Sigmoid colon (tissue), 7 donors: Measurements from ENCODE around the gene PCGF1. TPM values are rescaled to one million over a fixed set of nuclear protein-coding genes. Genes with fewer than 3 reads are reported as not detected.

Experiments used
- DNase-seq: peaks from one replicate; pipeline ENCODE4 v3.0.0-alpha.2; 2019
- H3K27ac ChIP-seq, 4 donors: fragments of 200-600 bp; sonication (generic); one replicate each; pipeline ENCODE4 v1.5.1; 2016 to 2019; ENCODE audit warnings: mild to moderate bottlenecking in 1 of 4
- H3K27me3 ChIP-seq, 3 donors: fragments of 200-600 bp; sonication (generic); one replicate each; pipeline ENCODE4 v1.5.1; 2019; ENCODE audit warnings: mild to moderate bottlenecking in 1 of 3
- H3K36me3 ChIP-seq, 4 donors: fragments of 200-600 bp; sonication (generic); one replicate each; pipeline ENCODE4 v1.5.1; 2016 to 2019
- H3K4me1 ChIP-seq, 4 donors: fragments of 200-600 bp; sonication (generic); one replicate each; pipeline ENCODE4 v1.5.1; 2017 to 2019
- H3K4me3 ChIP-seq, 4 donors: fragments of 200-600 bp; sonication (generic); one replicate each; pipeline ENCODE4 v1.5.1; 2017 to 2019; ENCODE audit warnings: mild to moderate bottlenecking in 2 of 4, moderate library complexity in 1 of 4
- H3K9me3 ChIP-seq, 4 donors: fragments of 200-600 bp in 3 of 4; sonication (generic) in 3 of 4; one replicate each; pipeline versions ENCODE4 v1.5.1 to v1.6.1; 2013 to 2019
- CTCF ChIP-seq, 4 experiments: fragments of 450-650 bp in 3 of 4; fragments of 200-600 bp in 1 of 4; IDR thresholded peaks; one replicate each; pipeline ENCODE4 v1.5.1; 2016 to 2019; ENCODE audit warnings: antibody characterized with exemption in 4 of 4, mild to moderate bottlenecking in 3 of 4, moderate library complexity in 2 of 4
- EP300 ChIP-seq, 4 donors: sonication (generic); formaldehyde crosslinking; IDR thresholded peaks; one replicate each; pipeline ENCODE4 v1.6.1; 2017; ENCODE audit warnings: antibody characterized with exemption in 4 of 4
- POLR2A ChIP-seq, 2 donors: fragments of 450-650 bp; IDR thresholded peaks; one replicate each; pipeline ENCODE4 v1.6.1; 2016; ENCODE audit warnings: antibody characterized with exemption in 2 of 2, mild to moderate bottlenecking in 2 of 2, moderate library complexity in 2 of 2
- POLR2AphosphoS5 ChIP-seq, 4 donors: sonication (generic); formaldehyde crosslinking; IDR thresholded peaks; one replicate each; pipeline ENCODE4 v1.6.1; 2017; ENCODE audit warnings: antibody characterized with exemption in 4 of 4
- WGBS, 2 donors: extraction: QIAGEN DNeasy Blood & Tissue Kit; methylation state at CpG; one replicate each; pipeline ENCODE4 v1.1.7; 2013; 5-methylcytosine and 5-hydroxymethylcytosine counted together
- intact Hi-C: fragments of 100-400 bp; cut with DNase I; formaldehyde crosslinking; loops from one replicate; pipeline ENCODE4 v1.15.1; 2023
- polyA plus RNA-seq, 3 donors: library from polyadenylated mRNA; stranded (reverse); fragments of 200-250 nt; gene quantifications; one replicate each; pipeline ENCODE4 v1.2.3, GENCODE V29; 2013
- total RNA-seq, 4 donors: library from RNA; depleted of rRNA; stranded (reverse); fragments of >200 nt; gene quantifications; one replicate each; pipeline ENCODE4 v1.1.0, GENCODE V29; 2016
- donor health status: healthy with polysubstance abuse.
- donor health status: Bipolar disorder and iron deficiency.
- donor health status: healthy.

PCGF1 gene
- total and polyA plus RNA-seq, 7 donors, result 8.9 to 22.8 (median 15.7) TPM

- no peak for TF ChIP-seq CTCF (IDR thresholded peaks at IDR 0.05)
- TF ChIP-seq POLR2AphosphoS5 (IDR thresholded peaks at IDR 0.05), result peak; percentile 40 to 87 (median 72)
- no peak overlapping the region for H3K27ac ChIP-seq
- peaks cover 50 to 94% (median 90%) of the 10 kb centered on the region in 3 donors for H3K27me3 ChIP-seq
- H3K4me3 ChIP-seq, result peak overlapping the region in 1 of 4 donors; percentile 8
- peaks cover 0 to 36% (median 29%) of the 10 kb centered on the region in 4 donors for H3K4me1 ChIP-seq
- H3K36me3 ChIP-seq, result no peaks in the 10 kb centered on the region
- intact Hi-C loops, result no loop called here
- DNase-seq, result peak; percentile 60
- H3K9me3 ChIP-seq, result no peaks in the 10 kb centered on the region
- 5 to 7% methylated on average over 52 of the region's 52 CpGs for WGBS, 2 donors
These were observed 6.3 kb upstream of the PCGF1 start for GRCh38 chr2:74513605-74514367.

GRCh38 chr2:74512744-74513604 is 5.5 kb upstream of the PCGF1 start:
- intact Hi-C loops, result no loop called here
- DNase-seq, result peak; percentile 46

GRCh38 chr2:74511104-74511989 is 3.9 kb upstream of the PCGF1 start:
- Histone ChIP-seq H3K36me3 (no peaks in the 10 kb centered on the region), H3K4me3 (no peak overlapping the region), H3K4me1 (peaks cover 0 to 45% (median 40%) of the 10 kb centered on the region in 4 donors), H3K27ac (no peak overlapping the region), H3K27me3 (peaks cover 39 to 75% (median 67%) of the 10 kb centered on the region in 3 donors), H3K9me3 (no peaks in the 10 kb centered on the region)
- TF ChIP-seq EP300 (IDR thresholded peaks at IDR 0.05) (no peak), POLR2AphosphoS5 (IDR thresholded peaks at IDR 0.05) (no peak), POLR2A (IDR thresholded peaks at IDR 0.05) (no peak), CTCF (IDR thresholded peaks at IDR 0.05) (no peak)
- intact Hi-C loops, result no loop called here
- no peak for DNase-seq
- WGBS, 2 donors, result 29 to 39% methylated on average over 11 of the region's 11 CpGs

More at GRCh38 chr2:74512744-74513604, 5.5 kb upstream of the PCGF1 start:
- TF ChIP-seq POLR2A (IDR thresholded peaks at IDR 0.05), result no peak
- no peak for TF ChIP-seq CTCF (IDR thresholded peaks at IDR 0.05)
- TF ChIP-seq POLR2AphosphoS5 (IDR thresholded peaks at IDR 0.05), result no peak
- TF ChIP-seq EP300 (IDR thresholded peaks at IDR 0.05), result no peak
- no peaks in the 10 kb centered on the region for H3K36me3 ChIP-seq
- no peak overlapping the region for H3K27ac ChIP-seq
- H3K4me3 ChIP-seq, result no peak overlapping the region
- peaks cover 49 to 86% (median 82%) of the 10 kb centered on the region in 3 donors for H3K27me3 ChIP-seq
- peaks cover 0 to 40% (median 34%) of the 10 kb centered on the region in 4 donors for H3K4me1 ChIP-seq
- no peaks in the 10 kb centered on the region for H3K9me3 ChIP-seq
- WGBS, 2 donors, result 7% methylated on average over 36 of the region's 36 CpGs

GRCh38 chr2:74510272-74510671 is 2.8 kb upstream of the PCGF1 start:
- DNase-seq, result no peak
- H3K4me1 ChIP-seq, result peaks cover 0 to 45% (median 39%) of the 10 kb centered on the region in 4 donors
- 85 to 87% methylated on average over 4 of the region's 4 CpGs for WGBS, 2 donors

More at GRCh38 chr2:74510272-74510671, 2.8 kb upstream of the PCGF1 start:
- peaks cover 28 to 75% (median 56%) of the 10 kb centered on the region in 3 donors for H3K27me3 ChIP-seq
- intact Hi-C loops, result no loop called here
- H3K9me3 ChIP-seq, result no peaks in the 10 kb centered on the region
- H3K36me3 ChIP-seq, result peaks cover 0 to 10% (median 7%) of the 10 kb centered on the region in 4 donors
- no peak overlapping the region for H3K4me3 ChIP-seq
- H3K27ac ChIP-seq, result no peak overlapping the region
- TF ChIP-seq POLR2AphosphoS5 (IDR thresholded peaks at IDR 0.05), result no peak
- no peak for TF ChIP-seq POLR2A (IDR thresholded peaks at IDR 0.05)
- no peak for TF ChIP-seq EP300 (IDR thresholded peaks at IDR 0.05)
- no peak for TF ChIP-seq CTCF (IDR thresholded peaks at IDR 0.05)
